NCI-H1105 (cell line): ENCODE measurements around the gene STRN3.
A peak's percentile ranks its signal among the peaks of the same experiment; 100 is the strongest.

Source experiments
- DNase-seq: peaks from one replicate; lab custom pipeline; 2025; lab: John Stamatoyannopoulos, UW

The STRN3 gene

DNA sequence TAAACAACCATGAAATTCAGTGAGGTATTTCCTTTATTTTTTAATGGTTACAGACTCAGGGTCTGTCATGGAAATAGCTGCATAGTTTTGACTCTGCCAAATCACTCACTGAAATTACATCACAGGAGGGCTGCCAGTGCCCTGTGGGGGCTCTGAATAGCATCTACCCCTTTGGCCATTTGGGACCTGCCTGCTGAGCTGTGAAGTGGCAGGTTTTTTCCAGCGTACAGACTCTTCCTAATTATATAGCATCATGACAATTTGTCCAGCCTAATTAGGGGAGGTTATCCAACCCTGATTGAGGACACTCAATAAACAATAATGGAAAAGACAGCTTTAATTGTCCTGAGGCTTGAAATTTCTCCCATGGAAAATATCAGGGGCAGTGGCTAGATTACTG, 153.6 kb downstream of the STRN3 start:
- DNase-seq, result peak; percentile 3

DNA sequence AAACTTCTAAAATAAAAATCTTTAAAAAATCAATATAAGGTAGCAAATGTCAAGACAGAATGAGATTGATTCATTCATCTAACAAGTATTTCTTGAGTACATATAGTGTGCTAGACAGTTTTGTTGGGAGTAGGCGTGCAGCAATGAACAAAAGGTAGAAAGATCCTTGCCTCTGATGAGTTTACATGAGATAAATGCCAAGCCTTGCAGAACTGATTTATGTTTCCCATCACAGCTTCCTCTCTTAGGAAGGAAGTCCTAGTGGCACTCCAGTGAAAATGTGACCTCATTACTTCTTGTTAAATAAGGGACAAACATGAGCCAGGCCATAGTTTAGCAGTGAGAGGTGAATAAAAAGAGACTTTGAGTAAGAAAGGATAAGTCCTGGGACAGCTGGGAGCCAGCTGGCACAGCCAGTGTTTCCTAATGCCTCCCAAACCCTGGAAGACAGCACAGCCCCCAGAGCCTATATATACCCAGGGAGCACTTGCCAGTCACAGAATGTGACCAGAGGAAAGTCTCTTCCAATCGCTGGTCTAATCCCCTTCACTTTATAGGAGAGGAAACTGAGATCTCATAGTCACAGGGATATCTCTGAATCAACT, 156.5 kb downstream of the STRN3 start:
- no peak for DNase-seq

DNA sequence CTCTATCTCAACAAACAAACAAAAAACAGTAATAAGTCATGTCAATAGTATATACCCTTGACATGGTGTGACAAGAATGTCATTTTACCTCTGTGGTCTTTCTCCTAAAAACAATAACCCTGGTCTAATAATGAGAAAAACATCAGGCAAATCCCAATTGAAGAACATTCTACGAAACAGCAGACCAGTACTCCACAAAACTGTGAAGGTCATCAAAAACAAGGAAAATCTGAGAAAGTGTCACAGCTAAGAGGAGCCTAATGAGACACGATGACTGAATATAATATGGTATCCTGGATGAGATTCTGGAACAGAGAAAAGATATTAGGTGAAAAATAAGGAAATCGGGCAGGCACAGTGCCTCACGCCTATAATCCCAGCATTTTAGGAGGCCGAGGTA, 157.4 kb downstream of the STRN3 start:
- DNase-seq, result no peak

DNA sequence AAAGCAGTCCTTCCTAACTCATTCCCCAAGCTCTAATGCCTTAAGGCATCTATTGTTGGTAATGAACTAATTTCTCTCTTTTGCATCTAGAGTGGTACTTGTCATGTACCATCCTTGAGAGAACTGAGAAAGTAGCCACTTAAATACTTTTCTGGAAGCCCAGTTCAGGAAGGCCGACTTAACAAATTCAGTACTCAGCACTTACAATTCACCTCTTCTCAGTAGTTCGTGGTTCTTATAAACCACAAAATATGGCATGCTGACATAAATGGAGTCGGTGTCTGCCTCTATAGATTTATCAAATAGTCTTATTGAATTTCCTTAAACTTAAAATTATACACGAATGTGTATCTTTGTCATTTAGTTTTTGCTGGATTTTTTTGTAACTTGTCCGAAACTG, 161.2 kb downstream of the STRN3 start:
- DNase-seq, result no peak

DNA sequence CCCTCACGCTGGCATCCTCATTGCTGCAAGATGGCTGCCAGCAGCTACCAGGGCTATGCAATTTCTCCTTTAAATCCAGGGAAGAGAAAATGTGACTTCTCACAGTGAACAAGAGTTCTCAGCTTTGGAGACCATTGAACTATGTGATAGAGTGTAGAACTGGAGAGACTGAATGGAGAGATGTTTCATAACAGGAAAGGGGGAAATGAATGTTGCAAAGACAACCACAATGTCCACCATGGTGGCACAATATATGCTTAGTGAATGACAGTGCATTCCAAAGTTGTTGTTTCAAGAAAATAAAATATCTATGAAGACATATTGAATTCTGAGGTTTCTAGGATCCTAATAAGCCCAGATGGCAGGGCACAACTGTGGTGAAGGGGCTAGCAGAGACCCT, 165.0 kb downstream of the STRN3 start:
- DNase-seq, result no peak

DNA sequence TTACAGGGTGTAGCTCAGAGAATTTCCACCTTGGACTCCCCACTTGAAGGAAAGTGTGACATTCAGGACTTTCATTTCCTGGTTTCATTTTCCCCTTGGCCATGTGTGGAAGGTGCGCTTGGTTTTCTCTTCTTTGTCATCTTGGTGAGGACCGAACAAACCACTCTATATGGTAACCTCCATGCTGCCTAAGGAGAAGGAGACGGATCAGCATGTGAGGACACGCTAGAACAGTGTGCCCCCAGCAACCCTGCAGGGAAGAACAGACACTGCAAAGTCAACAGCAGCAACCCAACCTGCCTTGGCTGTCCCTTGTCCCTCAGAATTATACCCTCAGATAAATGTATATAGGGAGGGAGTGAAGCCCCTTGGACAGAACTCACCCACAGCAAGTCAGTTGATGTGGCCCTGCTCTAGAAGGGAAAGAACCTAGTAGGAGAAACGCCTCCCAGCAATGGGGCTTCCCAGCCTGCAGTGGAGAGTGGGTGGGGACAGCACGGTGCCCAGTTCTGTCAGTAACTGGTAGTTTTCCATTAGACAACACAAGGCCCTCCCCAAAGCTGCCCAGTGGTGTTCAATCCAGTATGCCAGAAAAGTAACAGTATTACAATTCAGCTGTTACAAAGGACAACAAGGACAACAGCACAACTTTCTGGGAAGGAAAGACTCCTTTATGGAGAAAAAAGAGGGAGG, 170.7 kb downstream of the STRN3 start:
- DNase-seq, result no peak

DNA sequence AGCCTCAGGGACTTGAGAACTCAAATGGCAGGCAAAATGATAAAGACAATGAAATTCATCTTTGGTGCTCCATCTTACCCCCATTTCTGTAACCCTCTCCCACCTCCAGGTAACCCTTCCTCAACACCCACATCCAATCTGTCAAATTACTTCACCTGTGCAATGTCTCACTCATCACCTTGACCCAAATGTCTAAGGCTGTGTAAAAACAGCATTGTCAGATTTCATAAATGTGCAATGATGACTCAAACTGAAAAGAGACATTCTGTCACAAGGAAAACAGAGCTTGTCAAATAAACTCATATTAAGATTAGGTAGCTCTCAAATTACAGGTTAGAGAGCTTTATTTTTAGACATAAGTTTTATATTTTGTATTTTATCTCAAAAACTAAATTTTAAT, 171.7 kb downstream of the STRN3 start:
- no peak for DNase-seq

DNA sequence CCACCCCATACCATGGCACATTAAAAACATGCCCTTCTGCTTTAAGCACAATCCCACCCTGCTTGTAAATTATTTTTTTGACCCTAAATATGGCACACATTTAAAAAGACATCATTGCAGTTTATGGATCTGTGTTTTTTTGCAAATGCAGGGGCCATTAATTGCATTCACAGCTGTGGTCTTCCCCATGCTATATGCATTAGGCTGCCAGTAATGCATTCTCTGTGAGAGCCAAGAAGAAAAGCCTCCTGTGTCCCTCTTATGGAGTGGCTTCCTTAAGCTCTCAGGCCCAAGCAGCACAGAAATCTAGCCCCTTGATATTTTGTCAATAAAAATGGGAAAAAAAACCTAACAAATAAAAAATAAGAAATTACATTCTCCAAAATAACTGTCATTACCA, 172.2 kb downstream of the STRN3 start:
- no peak for DNase-seq

DNA sequence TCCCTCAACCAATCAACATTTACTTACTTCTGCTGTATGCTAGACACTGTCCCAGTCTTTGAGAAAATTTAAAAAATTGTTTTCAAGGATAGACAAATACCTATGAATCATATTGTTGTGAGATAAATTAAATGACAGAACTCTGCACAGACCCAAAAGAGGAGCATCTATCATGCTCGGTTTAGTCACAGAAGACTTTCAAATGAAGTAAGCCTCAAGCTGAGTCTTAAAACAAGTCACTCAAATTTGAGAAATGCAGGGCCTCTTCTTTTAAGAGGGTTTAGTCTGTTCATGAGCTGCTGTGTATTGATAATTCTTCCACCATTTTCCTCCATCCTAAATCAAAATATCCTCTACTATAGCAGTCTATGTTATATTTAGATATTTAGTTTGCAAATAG, 176.2 kb downstream of the STRN3 start:
- DNase-seq, result no peak

DNA sequence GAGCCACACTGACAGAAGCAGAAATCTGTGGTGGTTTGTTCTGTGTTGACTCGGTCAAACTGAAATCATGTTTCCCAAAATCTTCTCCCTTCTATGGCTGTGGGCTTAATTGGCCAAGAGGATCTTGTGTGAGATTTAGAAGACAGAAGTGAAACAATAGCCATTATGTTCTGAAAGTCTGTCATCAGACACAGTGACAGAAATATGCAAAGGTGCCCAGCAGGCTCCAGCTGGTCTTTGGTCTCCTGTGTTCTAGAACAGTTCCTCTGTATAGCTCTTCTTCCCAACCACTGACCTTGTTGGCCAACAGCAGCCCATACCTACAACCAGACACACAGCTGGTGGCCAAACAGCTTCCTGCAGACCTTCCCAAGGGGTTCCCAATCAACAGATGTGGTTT, 176.8 kb downstream of the STRN3 start:
- no peak for DNase-seq

DNA sequence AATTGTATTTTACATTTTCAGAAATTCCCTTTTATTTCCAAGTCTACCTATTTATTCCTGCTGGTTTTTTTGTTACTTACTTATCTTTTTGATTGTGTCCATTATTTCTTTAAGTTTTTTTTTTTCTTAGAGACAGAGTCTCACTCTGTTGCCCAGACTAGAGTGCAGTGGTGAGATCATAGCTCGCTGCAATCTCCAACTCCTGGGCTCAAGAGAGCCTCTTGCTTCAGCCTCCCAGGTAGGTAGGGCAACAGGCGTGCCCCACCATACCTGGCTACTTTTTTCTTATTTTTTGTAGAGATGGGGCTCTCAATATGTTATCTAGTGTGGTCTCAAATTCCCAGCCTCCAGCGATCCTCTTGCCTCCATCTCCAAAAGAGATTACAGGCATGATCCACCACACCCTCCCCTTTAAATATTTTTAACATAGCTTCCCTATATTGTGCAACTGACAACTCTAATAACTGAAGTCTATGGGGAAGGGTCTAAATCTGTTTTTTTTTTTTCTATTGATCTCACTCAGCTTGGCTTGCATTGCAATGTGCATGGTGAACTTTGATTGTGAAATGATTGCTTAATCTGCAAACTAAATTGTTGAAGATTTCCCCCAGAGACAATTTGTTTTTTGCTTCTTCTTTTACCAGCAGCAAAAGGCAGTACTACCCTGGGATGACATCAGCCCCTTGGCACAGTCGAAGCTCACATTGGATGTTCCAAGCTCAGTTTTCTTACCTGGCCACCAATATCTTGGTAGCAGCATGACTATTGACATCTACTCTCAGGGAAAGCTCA, 177.5 kb downstream of the STRN3 start:
- DNase-seq, result no peak
